H1 (cell line): ENCODE results near the gene IARS2.
"Not testable (repeated sequence)": the region's sequence is repeated elsewhere in the genome, so short reads cannot be mapped to it uniquely, and the experiment has no call there.

Source experiments
- CTCF ChIP-seq, 3 experiments: IDR thresholded peaks; 1 replicate in 2 of 3; 2 replicates in 1 of 3; pipeline versions ENCODE4 v1.5.1 to v1.6.1; 2011; ENCODE audit warnings: low read length in 3 of 3, mild to moderate bottlenecking in 3 of 3, inconsistent platforms in 2 of 3, low read depth in 1 of 3, moderate library complexity in 1 of 3; ENCODE audit not compliant: insufficient read depth in 1 of 3; ENCODE audit errors: control extremely low read depth in 1 of 3
- PHF8 ChIP-seq: fragments of 200-600 bp; sonication (generic); conservative IDR thresholded peaks from 2 replicates; pipeline ENCODE4 v1.7.1; 2012; ENCODE audit warnings: low read depth, mild to moderate bottlenecking, inconsistent platforms, low read length, moderate library complexity
- POLR2A ChIP-seq, 2 experiments: IDR thresholded peaks; 1 replicate in 1 of 2; 2 replicates in 1 of 2; pipeline ENCODE4 v1.6.1; 2011; ENCODE audit warnings: low read depth in 2 of 2, low read length in 2 of 2, mild to moderate bottlenecking in 2 of 2; ENCODE audit errors: control extremely low read depth in 1 of 2
- RFX5 ChIP-seq: IDR thresholded peaks from 2 replicates; pipeline ENCODE4 v1.6.1; 2011; ENCODE audit warnings: low read depth, low read length, improper control_type of control experiment, borderline replicate concordance
- SP1 ChIP-seq: IDR thresholded peaks from 2 replicates; pipeline ENCODE4 v1.6.1; 2011; ENCODE audit warnings: low read depth, low read length
- SP4 ChIP-seq: IDR thresholded peaks from 2 replicates; pipeline ENCODE4 v1.6.1; 2012; ENCODE audit warnings: low read length, inconsistent platforms
- SUZ12 ChIP-seq: fragments of 200-600 bp; sonication (generic); IDR thresholded peaks from 2 replicates; pipeline ENCODE4 v1.6.1; 2012; ENCODE audit warnings: mild to moderate bottlenecking, inconsistent platforms, low read length, moderate library complexity, mixed read lengths

DNA sequence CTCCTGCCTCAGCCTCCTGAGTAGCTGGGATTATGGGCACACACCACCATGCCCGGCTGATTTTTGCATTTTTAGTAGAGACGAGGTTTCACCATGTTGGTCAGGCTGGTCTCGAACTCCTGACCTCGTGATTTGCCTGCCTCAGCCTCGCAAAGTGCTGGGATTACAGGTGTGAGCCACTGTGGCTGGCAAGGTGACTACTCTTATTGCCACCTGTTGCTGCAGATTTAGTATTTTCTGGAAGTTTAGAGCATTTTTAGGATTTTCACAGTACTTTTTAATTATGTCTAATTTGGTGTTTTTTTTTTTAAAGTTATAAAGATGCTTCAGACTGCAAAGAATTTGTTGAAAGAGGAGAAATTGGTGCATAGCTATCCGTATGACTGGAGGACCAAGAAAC is 16.5 kb downstream of the IARS2 start:
- TF ChIP-seq CTCF (IDR thresholded peaks at IDR 0.05; ENCODE audit: control extremely low read depth in 1 of 3, insufficient read depth in 1 of 3, low read depth in 1 of 3, low read length in 3 of 3); PHF8; SP1; SUZ12; RFX5; POLR2A (IDR thresholded peaks at IDR 0.05; ENCODE audit: control extremely low read depth in 1 of 2, low read depth in 2 of 2, low read length in 2 of 2); SP4: not testable (repeated sequence)
